DMS 273 (cell line): ENCODE measurements around the gene CAVIN2.
"Not testable (repeated sequence)": the region's sequence is repeated elsewhere in the genome, so short reads cannot be mapped to it uniquely, and the experiment has no call there.

Experiments used
- DNase-seq: peaks from one replicate; lab custom pipeline; 2025; ENCODE audit not compliant: unreplicated experiment; lab: John Stamatoyannopoulos, UW

CAVIN2 gene

GRCh38 chr2:191803007-191803406, 43.9 kb downstream of the CAVIN2 start:
- no peak for DNase-seq

- no peak for DNase-seq
Measured at GRCh38 chr2:191802180-191802579, 44.7 kb downstream of the CAVIN2 start.

GRCh38 chr2:191800874-191801273, 46.0 kb downstream of the CAVIN2 start:
- peak; percentile 4 for DNase-seq

GRCh38 chr2:191799526-191799925, 47.4 kb downstream of the CAVIN2 start:
- no peak for DNase-seq

GRCh38 chr2:191797942-191798876, 48.7 kb downstream of the CAVIN2 start:
- peak; percentile 12 for DNase-seq

GRCh38 chr2:191797500-191797899, 49.4 kb downstream of the CAVIN2 start:
- DNase-seq, result no peak

GRCh38 chr2:191795715-191796114, 51.2 kb downstream of the CAVIN2 start:
- no peak for DNase-seq

GRCh38 chr2:191791953-191792560, 54.8 kb downstream of the CAVIN2 start:
- no peak for DNase-seq

- DNase-seq, result no peak
Measured at GRCh38 chr2:191790737-191791136, 56.2 kb downstream of the CAVIN2 start.

GRCh38 chr2:191789796-191790195, 57.1 kb downstream of the CAVIN2 start:
- no peak for DNase-seq

GRCh38 chr2:191786694-191787093, 60.2 kb downstream of the CAVIN2 start:
- no peak for DNase-seq

GRCh38 chr2:191785651-191786050, 61.2 kb downstream of the CAVIN2 start:
- DNase-seq, result not testable (repeated sequence)
